ENCODE results near the gene PAM. TPM values are rescaled to one million over a fixed set of nuclear protein-coding genes. Genes with fewer than 3 reads are reported as not detected.

The PAM gene
- total RNA-seq (2022) (88.8 and 142 TPM in 2 replicates), Bru-seq, nascent RNA (percentile 69 among the genes with signal in this experiment), BruChase-seq, experiment 1, labeled RNA remaining after a 6-hour chase (percentile 64 among the genes with signal in this experiment), BruChase-seq, experiment 2, labeled RNA remaining after a 2-hour chase (percentile 64 among the genes with signal in this experiment)
- long read RNA-seq, full-length matches to known transcripts: 3 of 53 reads
- long read RNA-seq, partial matches to known transcripts: 6 of 53 reads
- long read RNA-seq, other reads (novel, unspliced or antisense): 44 of 53 reads

- intact Hi-C loops (cut with micrococcal nuclease; ENCODE audit: unreplicated experiment): no loop called here
- Mint-ChIP-seq H3K27me3 (ENCODE audit: unreplicated experiment) (no peaks in the 10 kb centered on the region), H3K4me3 (ENCODE audit: low read depth, unreplicated experiment) (peak within 1 kb of the TSS; percentile 92), H3K9me3 (ENCODE audit: low read depth, unreplicated experiment) (no peaks in the 10 kb centered on the region), H3K4me1 (ENCODE audit: low read depth, unreplicated experiment) (peaks cover 33% of the 10 kb centered on the region), H3K36me3 (ENCODE audit: insufficient read depth, unreplicated experiment) (peaks cover 29% of the 10 kb centered on the region), H3K27ac (ENCODE audit: unreplicated experiment) (peak within 1 kb of the TSS; percentile 92)
- no peak for TF ChIP-seq CTCF (IDR thresholded peaks at IDR 0.05; ENCODE audit: unreplicated experiment)
- peak; percentile 87 for DNase-seq
- no TSS peak for BruUV-seq (replicated peaks)
- CTCF ChIA-PET: interaction anchor here (0.6 to 1.0 kb wide), 3 partner anchors 29 to 74 kb away, joined by 3 to 5 read pairs (median 4); no protein-coding TSS in a partner anchor
These were observed at the start of gene PAM for GRCh38 chr5:102754767-102755431. PAM (plus strand) TSS chr5:102755305; CDS start chr5:102866196, 110,891 bp downstream.

GRCh38 chr5:102711525-102712385 lies 43.4 kb upstream of the PAM start:
- no peak for TF ChIP-seq CTCF (IDR thresholded peaks at IDR 0.05; ENCODE audit: unreplicated experiment)

GRCh38 chr5:102713278-102713677 lies 41.8 kb upstream of the PAM start:
- no peak overlapping the region for H3K4me3 Mint-ChIP-seq (ENCODE audit: low read depth, unreplicated experiment)
- BruUV-seq (replicated peaks): no TSS peak
- intact Hi-C loops (cut with micrococcal nuclease; ENCODE audit: unreplicated experiment): no loop called here
- H3K27me3 Mint-ChIP-seq (ENCODE audit: unreplicated experiment): no peaks in the 10 kb centered on the region
- H3K27ac Mint-ChIP-seq (ENCODE audit: unreplicated experiment): no peak overlapping the region
- H3K36me3 Mint-ChIP-seq (ENCODE audit: insufficient read depth, unreplicated experiment): no peaks in the 10 kb centered on the region
- H3K9me3 Mint-ChIP-seq (ENCODE audit: low read depth, unreplicated experiment): no peaks in the 10 kb centered on the region
- no peak for TF ChIP-seq CTCF (IDR thresholded peaks at IDR 0.05; ENCODE audit: unreplicated experiment)
- no peak for DNase-seq
- peaks cover 26% of the 10 kb centered on the region for H3K4me1 Mint-ChIP-seq (ENCODE audit: low read depth, unreplicated experiment)
- CTCF ChIA-PET: no interaction called here

More at GRCh38 chr5:102711525-102712385, 43.4 kb upstream of the PAM start:
- no peaks in the 10 kb centered on the region for H3K27me3 Mint-ChIP-seq (ENCODE audit: unreplicated experiment)
- H3K4me3 Mint-ChIP-seq (ENCODE audit: low read depth, unreplicated experiment): no peak overlapping the region
- BruUV-seq (replicated peaks): no TSS peak
- peaks cover 15% of the 10 kb centered on the region for H3K4me1 Mint-ChIP-seq (ENCODE audit: low read depth, unreplicated experiment)
- no peaks in the 10 kb centered on the region for H3K36me3 Mint-ChIP-seq (ENCODE audit: insufficient read depth, unreplicated experiment)
- no peak for DNase-seq
- intact Hi-C loops (cut with micrococcal nuclease; ENCODE audit: unreplicated experiment): no loop called here
- CTCF ChIA-PET: no interaction called here
- H3K27ac Mint-ChIP-seq (ENCODE audit: unreplicated experiment): no peak overlapping the region
- no peaks in the 10 kb centered on the region for H3K9me3 Mint-ChIP-seq (ENCODE audit: low read depth, unreplicated experiment)

GRCh38 chr5:102713682-102714231 lies 41.3 kb upstream of the PAM start:
- no TSS peak for BruUV-seq (replicated peaks)
- DNase-seq: no peak
- Mint-ChIP-seq H3K9me3 (ENCODE audit: low read depth, unreplicated experiment) (no peaks in the 10 kb centered on the region), H3K36me3 (ENCODE audit: insufficient read depth, unreplicated experiment) (no peaks in the 10 kb centered on the region), H3K27me3 (ENCODE audit: unreplicated experiment) (no peaks in the 10 kb centered on the region), H3K4me1 (ENCODE audit: low read depth, unreplicated experiment) (peaks cover 30% of the 10 kb centered on the region), H3K4me3 (ENCODE audit: low read depth, unreplicated experiment) (no peak overlapping the region), H3K27ac (ENCODE audit: unreplicated experiment) (no peak overlapping the region)
- CTCF ChIA-PET: no interaction called here
- TF ChIP-seq CTCF (IDR thresholded peaks at IDR 0.05; ENCODE audit: unreplicated experiment): no peak
- intact Hi-C loops (cut with micrococcal nuclease; ENCODE audit: unreplicated experiment): no loop called here
